Loucy (cell line): ENCODE data around the gene PELI2.

ENCODE experiments used
- H2AFZ ChIP-seq: fragments of 200-600 bp; sonication (generic); 2 replicates; pipeline ENCODE4 v1.6.0; 2016; ENCODE audit warnings: antibody characterized with exemption, mild to moderate bottlenecking, low read length, moderate library complexity
- H3F3A ChIP-seq: fragments of 200-600 bp; 2 replicates; pipeline ENCODE4 v1.6.0; 2016; ENCODE audit warnings: antibody characterized with exemption, low read depth, mild to moderate bottlenecking
- H3K27me3 ChIP-seq: fragments of 200-600 bp; sonication (generic); 2 replicates; pipeline ENCODE4 v1.6.1; 2014; ENCODE audit warnings: low read length, mild to moderate bottlenecking; ENCODE audit not compliant: insufficient read depth, poor library complexity, severe bottlenecking
- H3K36me3 ChIP-seq: fragments of 200-600 bp; sonication (generic); 2 replicates; pipeline ENCODE4 v1.6.1; 2016; ENCODE audit warnings: low read length; ENCODE audit not compliant: insufficient read depth
- H3K4me1 ChIP-seq: fragments of 200-600 bp; sonication (generic); 2 replicates; pipeline ENCODE4 v1.5.1; 2014; ENCODE audit warnings: low read length, mild to moderate bottlenecking; ENCODE audit not compliant: insufficient read depth, poor library complexity, severe bottlenecking
- H3K4me2 ChIP-seq: fragments of 200-600 bp; sonication (generic); 2 replicates; pipeline ENCODE4 v1.6.0; 2014; ENCODE audit warnings: antibody characterized with exemption, low read length, low read depth, mild to moderate bottlenecking; ENCODE audit not compliant: poor library complexity, severe bottlenecking
- H3K4me3 ChIP-seq: fragments of 200-600 bp; sonication (generic); 2 replicates; pipeline ENCODE4 v1.5.1; 2014; ENCODE audit warnings: low read length, mild to moderate bottlenecking, mixed read lengths; ENCODE audit not compliant: poor library complexity, severe bottlenecking
- H3K79me2 ChIP-seq: fragments of 200-600 bp; sonication (generic); 2 replicates; pipeline ENCODE4 v1.6.1; 2014; ENCODE audit warnings: low read length; ENCODE audit not compliant: insufficient read depth
- H3K9ac ChIP-seq: fragments of 200-600 bp; sonication (generic); 2 replicates; pipeline ENCODE4 v1.6.0; 2014; ENCODE audit warnings: mild to moderate bottlenecking, low read depth, low read length, moderate library complexity; ENCODE audit not compliant: poor library complexity, severe bottlenecking
- H3K9me2 ChIP-seq: fragments of 200-600 bp; sonication (generic); replicated peaks from 2 replicates; pipeline ENCODE4 v1.6.1; 2016; ENCODE audit warnings: low read depth, low read length, mixed read lengths
- H3K9me3 ChIP-seq: fragments of 200-600 bp; sonication (generic); 2 replicates; pipeline ENCODE4 v1.6.1; 2014; ENCODE audit warnings: mild to moderate bottlenecking, antibody characterized with exemption, low read length, low read depth; ENCODE audit not compliant: insufficient read depth
- H4K20me1 ChIP-seq: fragments of 200-600 bp; sonication (generic); 2 replicates; pipeline ENCODE4 v1.6.0; 2014; ENCODE audit warnings: antibody characterized with exemption, low read length, mild to moderate bottlenecking; ENCODE audit not compliant: insufficient read depth, poor library complexity, severe bottlenecking
- CTCF ChIP-seq: fragments of 200-600 bp; sonication (generic); conservative IDR thresholded peaks from 2 replicates; pipeline ENCODE4 v1.5.1; 2014; ENCODE audit warnings: mild to moderate bottlenecking, antibody characterized with exemption, low read length
- EZH2phosphoT487 ChIP-seq: fragments of 200-600 bp; IDR thresholded peaks from 2 replicates; pipeline ENCODE4 v1.6.1; 2018; ENCODE audit warnings: antibody characterized with exemption, mild to moderate bottlenecking, moderate library complexity, borderline replicate concordance

The PELI2 gene

GRCh38 chr14:56237398-56237797, 119.2 kb downstream of the PELI2 start:
- Histone ChIP-seq H3K4me3 (no peak overlapping the region), H3K27me3 (no peaks in the 10 kb centered on the region), H3K4me1 (peaks cover 14% of the 10 kb centered on the region), H3K9me3 (no peaks in the 10 kb centered on the region), H3K9ac (no peak overlapping the region), H3F3A (no peaks in the 10 kb centered on the region), H3K36me3 (peaks cover 43% of the 10 kb centered on the region), H2AFZ (no peak overlapping the region), H3K79me2 (peaks cover 78% of the 10 kb centered on the region), H3K4me2 (peak overlapping the region; percentile 10), H4K20me1 (peaks cover 77% of the 10 kb centered on the region), H3K9me2 (no peaks in the 10 kb centered on the region)
- TF ChIP-seq CTCF: no peak

GRCh38 chr14:56241461-56241860, 123.2 kb downstream of the PELI2 start:
- Histone ChIP-seq H3K36me3 (peaks cover 68% of the 10 kb centered on the region), H4K20me1 (peaks cover 83% of the 10 kb centered on the region), H3K9me3 (no peaks in the 10 kb centered on the region), H3K9ac (no peak overlapping the region), H3K79me2 (peaks cover 99% of the 10 kb centered on the region), H3K27me3 (no peaks in the 10 kb centered on the region), H3K9me2 (no peaks in the 10 kb centered on the region), H3K4me1 (peaks cover 13% of the 10 kb centered on the region), H3F3A (no peaks in the 10 kb centered on the region), H2AFZ (no peak overlapping the region), H3K4me3 (no peak overlapping the region), H3K4me2 (no peak overlapping the region)
- TF ChIP-seq EZH2phosphoT487 (no peak), CTCF (no peak)

DNA sequence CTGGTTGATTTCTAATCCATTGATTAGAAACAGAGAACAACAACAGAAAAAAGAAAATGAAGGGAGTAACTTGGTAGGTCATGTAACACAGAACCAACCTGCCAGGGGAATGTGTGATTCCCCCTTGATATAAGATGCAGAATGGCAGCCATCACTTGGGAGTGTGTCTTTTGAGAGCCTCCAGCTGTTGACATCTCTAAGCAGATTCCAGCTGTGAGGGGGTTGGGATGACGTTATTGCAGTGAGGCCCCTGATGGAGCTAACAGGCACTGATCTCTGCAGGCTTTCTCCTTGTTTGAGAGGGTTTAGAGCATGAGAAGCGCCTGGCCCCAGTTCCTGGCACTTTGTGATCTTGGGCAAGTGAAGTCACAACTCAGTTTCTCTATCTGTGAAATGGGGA, 124.9 kb downstream of the PELI2 start:
- H3K9ac ChIP-seq: no peak overlapping the region

More for the DNA sequence above, 124.9 kb downstream of the PELI2 start:
- H3K4me1 ChIP-seq: no peaks in the 10 kb centered on the region
- H3K4me2 ChIP-seq: no peak overlapping the region
- no peaks in the 10 kb centered on the region for H3K9me3 ChIP-seq
- TF ChIP-seq EZH2phosphoT487 (no peak), CTCF (no peak)
- H2AFZ ChIP-seq: no peak overlapping the region
- peaks cover 73% of the 10 kb centered on the region for H3K36me3 ChIP-seq
- H3K4me3 ChIP-seq: no peak overlapping the region
- peaks cover 99% of the 10 kb centered on the region for H3K79me2 ChIP-seq
- H3F3A ChIP-seq: no peaks in the 10 kb centered on the region
- no peaks in the 10 kb centered on the region for H3K27me3 ChIP-seq
- no peaks in the 10 kb centered on the region for H3K9me2 ChIP-seq
- H4K20me1 ChIP-seq: peaks cover 83% of the 10 kb centered on the region
